Measurements from ENCODE around the gene GTPBP4. TPM values are rescaled to one million over a fixed set of nuclear protein-coding genes. Genes with fewer than 3 reads are reported as not detected.

The GTPBP4 gene
- total RNA-seq, 2 donors from 2014 or later, result 15.6 to 39.9 TPM

GRCh38 chr10:1019362-1019761 lies 31.1 kb downstream of the GTPBP4 start:
- Histone ChIP-seq H3K9me3 (no peaks in the 10 kb centered on the region), H3K36me3 (peaks cover 0 to 10% of the 10 kb centered on the region in 2 donors), H3K27ac (no peak overlapping the region), H3K4me1 (replicated peaks) (no peaks in the 10 kb centered on the region), H3K4me3 (no peak overlapping the region), H3K27me3 (replicated peaks; ENCODE audit: insufficient read depth) (no peaks in the 10 kb centered on the region)
- no peak for TF ChIP-seq POLR2AphosphoS5 (IDR thresholded peaks at IDR 0.05)
- no peak for TF ChIP-seq POLR2A (IDR thresholded peaks at IDR 0.05)
- TF ChIP-seq CTCF (IDR thresholded peaks at IDR 0.05), result no peak
- intact Hi-C loops (cut with DNase I), result no loop called here
- no peak for DNase-seq (ENCODE audit: low spot score)
- WGBS, result 93% methylated on average over 10 of the region's 10 CpGs

GRCh38 chr10:1020460-1020859 lies 32.2 kb downstream of the GTPBP4 start:
- Histone ChIP-seq H3K27me3 (replicated peaks; ENCODE audit: insufficient read depth) (no peaks in the 10 kb centered on the region), H3K36me3 (peaks cover 0 to 10% of the 10 kb centered on the region in 2 donors), H3K4me1 (replicated peaks) (no peaks in the 10 kb centered on the region), H3K9me3 (no peaks in the 10 kb centered on the region), H3K27ac (no peak overlapping the region), H3K4me3 (no peak overlapping the region)
- DNase-seq (ENCODE audit: low spot score), result no peak
- intact Hi-C loops (cut with DNase I), result no loop called here
- TF ChIP-seq POLR2AphosphoS5 (IDR thresholded peaks at IDR 0.05), result no peak
- TF ChIP-seq CTCF (IDR thresholded peaks at IDR 0.05), result no peak
- TF ChIP-seq POLR2A (IDR thresholded peaks at IDR 0.05), result no peak
- 94% methylated on average over 10 of the region's 10 CpGs for WGBS

- TF ChIP-seq CTCF (IDR thresholded peaks at IDR 0.05), result no peak
- no peak for TF ChIP-seq POLR2A (IDR thresholded peaks at IDR 0.05)
- peaks cover 0 to 7% of the 10 kb centered on the region in 2 donors for H3K36me3 ChIP-seq
- H3K27me3 ChIP-seq (replicated peaks; ENCODE audit: insufficient read depth), result no peaks in the 10 kb centered on the region
- DNase-seq (ENCODE audit: low spot score), result no peak
- no peaks in the 10 kb centered on the region for H3K9me3 ChIP-seq
- intact Hi-C loops (cut with DNase I), result no loop called here
- H3K4me3 ChIP-seq, result no peak overlapping the region
- no peak overlapping the region for H3K27ac ChIP-seq
- no peaks in the 10 kb centered on the region for H3K4me1 ChIP-seq (replicated peaks)
- WGBS, result 98% methylated on average over 9 of the region's 9 CpGs
These were observed 32.7 kb downstream of the GTPBP4 start for GRCh38 chr10:1020958-1021357.

DNA sequence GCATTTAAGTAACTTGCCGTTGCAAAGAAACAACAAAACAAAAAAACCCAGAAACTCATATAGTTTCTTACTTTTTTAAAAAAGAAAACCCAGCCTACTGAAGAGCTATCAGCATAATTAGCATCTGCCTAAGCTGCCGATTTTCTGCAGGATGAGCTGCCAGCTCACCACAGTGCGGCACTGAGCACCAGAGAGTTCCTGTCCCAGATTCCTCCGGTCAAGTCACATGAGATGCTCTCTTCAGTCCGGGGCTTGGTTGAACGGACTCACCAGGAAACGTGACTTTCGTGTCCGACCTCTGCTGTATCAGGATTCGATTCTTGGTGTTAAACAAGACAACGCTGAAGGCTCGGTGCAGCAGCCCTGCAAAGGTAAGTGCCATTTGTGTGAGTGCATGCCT lies 34.2 kb downstream of the GTPBP4 start:
- no peak for DNase-seq (ENCODE audit: low spot score)
- no peak for TF ChIP-seq CTCF (IDR thresholded peaks at IDR 0.05)
- Histone ChIP-seq H3K27me3 (replicated peaks; ENCODE audit: insufficient read depth) (no peaks in the 10 kb centered on the region), H3K9me3 (no peaks in the 10 kb centered on the region), H3K4me1 (replicated peaks) (no peaks in the 10 kb centered on the region), H3K4me3 (no peak overlapping the region), H3K36me3 (peaks cover 0 to 3% of the 10 kb centered on the region in 2 donors), H3K27ac (no peak overlapping the region)
- intact Hi-C loops (cut with DNase I), result no loop called here
- WGBS, result 79% methylated on average over 12 of the region's 12 CpGs

DNA sequence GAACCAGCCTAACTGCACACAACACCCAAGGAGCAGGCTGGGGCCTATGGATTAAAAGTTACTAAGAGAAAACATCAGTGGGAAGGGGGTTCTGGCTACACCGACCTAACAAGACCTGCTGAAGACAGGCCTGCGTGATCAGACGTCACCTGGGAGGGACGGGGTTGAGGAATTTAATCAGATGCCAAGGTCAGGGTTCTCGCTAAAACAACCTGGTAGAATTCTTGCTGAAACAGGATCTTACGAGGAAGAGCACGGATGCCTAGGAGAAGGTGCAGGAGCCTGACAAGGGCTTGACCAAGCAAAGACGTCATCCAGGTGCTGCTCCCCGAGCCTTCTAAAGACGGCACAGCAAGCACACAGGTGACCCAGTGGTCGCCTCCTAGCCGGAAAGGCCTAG lies 35.9 kb downstream of the GTPBP4 start:
- H3K27me3 ChIP-seq (replicated peaks; ENCODE audit: insufficient read depth), result no peaks in the 10 kb centered on the region
- H3K27ac ChIP-seq, result no peak overlapping the region
- H3K4me3 ChIP-seq, result no peak overlapping the region
- no peaks in the 10 kb centered on the region for H3K4me1 ChIP-seq (replicated peaks)
- no peaks in the 10 kb centered on the region for H3K9me3 ChIP-seq
- H3K36me3 ChIP-seq, result peaks cover 0 to 3% of the 10 kb centered on the region in 2 donors
- TF ChIP-seq POLR2A (IDR thresholded peaks at IDR 0.05), result no peak
- TF ChIP-seq POLR2AphosphoS5 (IDR thresholded peaks at IDR 0.05), result no peak
- no peak for TF ChIP-seq CTCF (IDR thresholded peaks at IDR 0.05)
- intact Hi-C loops (cut with DNase I), result no loop called here
- 83% methylated on average over 12 of the region's 12 CpGs for WGBS
- no peak for DNase-seq (ENCODE audit: low spot score)

Measured in prostate gland (tissue), 2 donors.